Liver (tissue), 9 donors: ENCODE measurements around the gene ETV3. TPM values are rescaled to one million over a fixed set of nuclear protein-coding genes. Genes with fewer than 3 reads are reported as not detected.

Experiments
- DNase-seq: peaks from one replicate; pipeline ENCODE4 v3.0.0-alpha.2; 2017; ENCODE audit warnings: low spot score
- H3K27ac ChIP-seq, 2 donors: one replicate each; pipeline ENCODE4 v1.7.0; 2013; ENCODE audit warnings: inconsistent platforms in 2 of 2, low read length in 2 of 2, control low read depth in 1 of 2, low read depth in 1 of 2, mild to moderate bottlenecking in 1 of 2
- H3K27me3 ChIP-seq, 4 donors: one replicate each; pipeline versions ENCODE4 v1.6.1 to v1.7.0; 2013; ENCODE audit warnings: low read length in 3 of 4, inconsistent platforms in 1 of 4, mild to moderate bottlenecking in 1 of 4, moderate library complexity in 1 of 4; ENCODE audit not compliant: control insufficient read depth in 4 of 4, insufficient read depth in 4 of 4
- H3K36me3 ChIP-seq, 4 donors: one replicate each; pipeline versions ENCODE4 v1.6.1 to v1.7.0; 2013; ENCODE audit warnings: low read length in 3 of 4, mild to moderate bottlenecking in 3 of 4, low read depth in 1 of 4, moderate library complexity in 1 of 4; ENCODE audit not compliant: control insufficient read depth in 4 of 4, insufficient read depth in 3 of 4
- H3K4me1 ChIP-seq, 4 donors: one replicate each; pipeline versions ENCODE4 v1.6.1 to v1.7.0; 2013; ENCODE audit warnings: low read length in 3 of 4, mild to moderate bottlenecking in 3 of 4, moderate library complexity in 1 of 4; ENCODE audit not compliant: control insufficient read depth in 4 of 4, insufficient read depth in 4 of 4
- H3K4me3 ChIP-seq, 3 donors: one replicate each; pipeline versions ENCODE4 v1.6.1 to v1.7.0; 2013; ENCODE audit warnings: low read length in 3 of 3, control low read depth in 1 of 3, low read depth in 1 of 3, mild to moderate bottlenecking in 1 of 3
- H3K9ac ChIP-seq, 2 donors: one replicate each; pipeline ENCODE4 v1.7.0; 2013; ENCODE audit warnings: low read length in 2 of 2, mild to moderate bottlenecking in 2 of 2, moderate library complexity in 2 of 2, control low read depth in 1 of 2, low read depth in 1 of 2
- H3K9me3 ChIP-seq, 4 donors: one replicate each; pipeline versions ENCODE4 v1.6.1 to v1.7.0; 2013; ENCODE audit warnings: low read length in 3 of 4; ENCODE audit not compliant: control insufficient read depth in 4 of 4
- ATF3 ChIP-seq: IDR thresholded peaks from 2 replicates; pipeline ENCODE4 v1.6.1; 2016; ENCODE audit warnings: antibody characterized with exemption
- CTCF ChIP-seq: fragments of 150-350 bp; IDR thresholded peaks from 2 replicates; pipeline ENCODE4 v1.5.1; 2017; ENCODE audit warnings: improper control_type of control experiment, low read depth, low read length; ENCODE audit not compliant: missing input control
- FOXA1 ChIP-seq: IDR thresholded peaks from 2 replicates; pipeline ENCODE4 v1.6.1; 2016; ENCODE audit warnings: antibody characterized with exemption
- FOXA2 ChIP-seq: IDR thresholded peaks from 2 replicates; pipeline ENCODE4 v1.6.1; 2016; ENCODE audit warnings: antibody characterized with exemption
- GABPA ChIP-seq, 2 donors: IDR thresholded peaks in 1 of 2; conservative IDR thresholded peaks in 1 of 2; 2 replicates each; pipeline ENCODE4 v1.6.1; 2016; ENCODE audit warnings: antibody characterized with exemption in 2 of 2, mild to moderate bottlenecking in 1 of 2, moderate library complexity in 1 of 2
- HNF4A ChIP-seq, 2 donors: conservative IDR thresholded peaks; 2 replicates each; pipeline ENCODE4 v1.6.1; 2016; ENCODE audit warnings: antibody characterized with exemption in 2 of 2, mild to moderate bottlenecking in 2 of 2
- JUND ChIP-seq, 2 donors: IDR thresholded peaks; 2 replicates each; pipeline ENCODE4 v1.6.1; 2016; ENCODE audit warnings: antibody characterized with exemption in 2 of 2
- MAX ChIP-seq: IDR thresholded peaks from 2 replicates; pipeline ENCODE4 v1.6.1; 2016; ENCODE audit warnings: antibody characterized with exemption
- NR2F2 ChIP-seq: IDR thresholded peaks from 2 replicates; pipeline ENCODE4 v1.6.1; 2016; ENCODE audit warnings: antibody characterized with exemption
- RAD21 ChIP-seq, 2 donors: IDR thresholded peaks; 2 replicates each; pipeline ENCODE4 v1.6.1; 2016; ENCODE audit warnings: antibody characterized with exemption in 2 of 2, mild to moderate bottlenecking in 2 of 2
- REST ChIP-seq: IDR thresholded peaks from 2 replicates; pipeline ENCODE4 v1.6.1; 2016; ENCODE audit warnings: antibody characterized with exemption, mild to moderate bottlenecking
- RXRA ChIP-seq, 2 donors: IDR thresholded peaks; 2 replicates each; pipeline ENCODE4 v1.6.1; 2017 to 2018; ENCODE audit warnings: antibody characterized with exemption in 2 of 2, mild to moderate bottlenecking in 1 of 2
- SP1 ChIP-seq: IDR thresholded peaks from 2 replicates; pipeline ENCODE4 v1.6.1; 2018; ENCODE audit warnings: antibody characterized with exemption, mild to moderate bottlenecking
- TAF1 ChIP-seq: conservative IDR thresholded peaks from 2 replicates; pipeline ENCODE4 v1.6.1; 2016; ENCODE audit warnings: antibody characterized with exemption, mild to moderate bottlenecking
- YY1 ChIP-seq: IDR thresholded peaks from 2 replicates; pipeline ENCODE4 v1.6.1; 2016; ENCODE audit warnings: antibody characterized with exemption, mild to moderate bottlenecking
- ZBTB33 ChIP-seq: IDR thresholded peaks from 2 replicates; pipeline ENCODE4 v1.6.1; 2016; ENCODE audit warnings: antibody characterized with exemption
- WGBS: extraction: QIAGEN DNeasy Blood & Tissue Kit; methylation state at CpG from one replicate; pipeline ENCODE4 v1.1.7; 2013; 5-methylcytosine and 5-hydroxymethylcytosine counted together
- polyA plus RNA-seq, 2 donors: library from polyadenylated mRNA; stranded (reverse) in 1 of 2; unstranded in 1 of 2; fragments of 200-250 nt in 1 of 2; fragments of >200 nt in 1 of 2; fragmentation: Nextera tagmentation in 1 of 2; extraction: Ambion mirVana in 1 of 2; gene quantifications; one replicate each; pipeline versions ENCODE4 v1.2.1 to v1.2.3, GENCODE V29; 2013 to 2015
- total RNA-seq, 2 donors: library from RNA; depleted of rRNA; stranded (reverse); fragments of >200 nt; gene quantifications; one replicate each; pipeline ENCODE4 v1.2.3, GENCODE V29; 2014
- donor health status: healthy.
- donor health status: healthy.
- donor health status: healthy.
- donor health status: healthy.
- donor health status: healthy.

The ETV3 gene
- total and polyA plus RNA-seq, 4 donors = 2.0 to 10.8 (median 5.3) TPM

- no peaks in the 10 kb centered on the region for H3K9me3 ChIP-seq
- no peak overlapping the region for H3K9ac ChIP-seq
- H3K36me3 ChIP-seq = no peaks in the 10 kb centered on the region
- H3K27me3 ChIP-seq = no peaks in the 10 kb centered on the region
- TF ChIP-seq CTCF = no peak
- TF ChIP-seq JUND (IDR thresholded peaks at IDR 0.05) = peak in 1 of 2 donors; percentile 22
- peak; percentile 45 for TF ChIP-seq REST
- peak; percentile 68 for TF ChIP-seq MAX
- TF ChIP-seq GABPA (IDR thresholded peaks at IDR 0.05 in 1 of 2, conservative IDR thresholded peaks at IDR 0.05 in 1 of 2) = peak in 1 of 2 donors; percentile 12
- TF ChIP-seq RAD21 (IDR thresholded peaks at IDR 0.05) = peak; percentile 13 to 17
- no peak for TF ChIP-seq TAF1
- TF ChIP-seq SP1 = peak; percentile 26
- no peak for TF ChIP-seq NR2F2
- TF ChIP-seq FOXA1 = peak; percentile 51
- TF ChIP-seq RXRA (IDR thresholded peaks at IDR 0.05) = peak; percentile 17 to 64
- TF ChIP-seq HNF4A (conservative IDR thresholded peaks at IDR 0.05) = peak; percentile 60 to 76
- peak; percentile 75 for TF ChIP-seq FOXA2
- no peak overlapping the region for H3K27ac ChIP-seq
- H3K4me3 ChIP-seq = no peak overlapping the region
- H3K4me1 ChIP-seq = peaks cover 0 to 11% (median 8%) of the 10 kb centered on the region in 4 donors
- no peak for DNase-seq
Observed at GRCh38 chr1:157088607-157089006, 49.6 kb downstream of the ETV3 start.

- Histone ChIP-seq H3K9ac (no peak overlapping the region), H3K27ac (no peak overlapping the region), H3K4me3 (no peak overlapping the region), H3K36me3 (no peaks in the 10 kb centered on the region), H3K27me3 (no peaks in the 10 kb centered on the region), H3K4me1 (peaks cover 0 to 11% (median 8%) of the 10 kb centered on the region in 4 donors), H3K9me3 (no peaks in the 10 kb centered on the region)
- DNase-seq = no peak
- 93% methylated on average over 5 of the region's 5 CpGs for WGBS
- no peak for TF ChIP-seq ATF3
- TF ChIP-seq FOXA2 = no peak
- TF ChIP-seq REST = no peak
- TF ChIP-seq RXRA (IDR thresholded peaks at IDR 0.05) = no peak
- no peak for TF ChIP-seq FOXA1
- TF ChIP-seq MAX = no peak
- no peak for TF ChIP-seq TAF1
- no peak for TF ChIP-seq YY1
- TF ChIP-seq CTCF = no peak
- no peak for TF ChIP-seq ZBTB33
- TF ChIP-seq NR2F2 = no peak
- no peak for TF ChIP-seq RAD21 (IDR thresholded peaks at IDR 0.05)
- TF ChIP-seq GABPA (IDR thresholded peaks at IDR 0.05 in 1 of 2, conservative IDR thresholded peaks at IDR 0.05 in 1 of 2) = no peak
Observed at GRCh38 chr1:157087030-157087429, 51.2 kb downstream of the ETV3 start.
